DOHH2 (cell line): Measurements from ENCODE around the gene ANKRD23.

Source experiments
- H3F3A ChIP-seq: fragments of 200-600 bp; sonication (generic), shearing (Covaris generic); 2 replicates; pipeline ENCODE4 v1.6.0; 2016; ENCODE audit warnings: antibody characterized with exemption, mild to moderate bottlenecking; ENCODE audit not compliant: control insufficient read depth, insufficient read depth
- H3K27ac ChIP-seq: fragments of 200-600 bp; sonication (generic); 2 replicates; pipeline ENCODE4 v1.5.1; 2014; ENCODE audit warnings: low read depth, mild to moderate bottlenecking, low read length, moderate library complexity
- H3K27me3 ChIP-seq: fragments of 200-600 bp; sonication (generic); 2 replicates; pipeline ENCODE4 v1.6.1; 2014; ENCODE audit warnings: mild to moderate bottlenecking, low read length, mixed read lengths; ENCODE audit not compliant: control insufficient read depth
- H3K36me3 ChIP-seq: fragments of 200-600 bp; sonication (generic); 2 replicates; pipeline ENCODE4 v1.6.1; 2014; ENCODE audit warnings: mild to moderate bottlenecking, low read length, moderate library complexity, mixed read lengths; ENCODE audit not compliant: control insufficient read depth
- H3K4me1 ChIP-seq: fragments of 200-600 bp; sonication (generic); 2 replicates; pipeline ENCODE4 v1.6.1; 2014; ENCODE audit warnings: mild to moderate bottlenecking, low read length, mixed read lengths; ENCODE audit not compliant: control insufficient read depth
- H3K4me2 ChIP-seq: fragments of 200-600 bp; sonication (generic); 2 replicates; pipeline ENCODE4 v1.6.0; 2014; ENCODE audit warnings: mild to moderate bottlenecking, low read length, moderate library complexity
- H3K4me3 ChIP-seq: fragments of 200-600 bp; sonication (generic); 2 replicates; pipeline ENCODE4 v1.5.1; 2014; ENCODE audit warnings: mild to moderate bottlenecking, low read length, mixed read lengths
- H3K79me2 ChIP-seq: fragments of 200-600 bp; sonication (generic); 2 replicates; pipeline ENCODE4 v1.6.1; 2014; ENCODE audit warnings: mild to moderate bottlenecking, low read length, mixed read lengths; ENCODE audit not compliant: control insufficient read depth
- H3K9me2 ChIP-seq: fragments of 200-600 bp; sonication (generic); replicated peaks from 2 replicates; pipeline ENCODE4 v1.6.1; 2014; ENCODE audit warnings: mild to moderate bottlenecking, low read length, mixed read lengths; ENCODE audit not compliant: control insufficient read depth
- H3K9me3 ChIP-seq: fragments of 200-600 bp; sonication (generic); 2 replicates; pipeline ENCODE4 v1.6.1; 2014; ENCODE audit warnings: antibody characterized with exemption, low read length, mixed read lengths; ENCODE audit not compliant: control insufficient read depth, insufficient read depth
- H4K20me1 ChIP-seq: fragments of 200-600 bp; sonication (generic); 2 replicates; pipeline ENCODE4 v1.6.0; 2014; ENCODE audit warnings: low read depth, mild to moderate bottlenecking, antibody characterized with exemption, low read length, moderate library complexity; ENCODE audit not compliant: control insufficient read depth, insufficient read depth
- EZH2phosphoT487 ChIP-seq: fragments of 200-600 bp; sonication (generic); IDR thresholded peaks from 2 replicates; pipeline ENCODE4 v1.6.1; 2017; ENCODE audit warnings: borderline replicate concordance, mild to moderate bottlenecking, antibody characterized with exemption, low read length, moderate library complexity, mixed read lengths
- TF ChIP-seq, protein P1 (sequence below): fragments of 200-600 bp; sonication (generic); IDR thresholded peaks from one replicate; pipeline ENCODE4 v1.5.1; 2014; ENCODE audit warnings: antibody characterized with exemption, mild to moderate bottlenecking, low read depth, low read length; ENCODE audit not compliant: poor library complexity, severe bottlenecking

Gene ANKRD23

DNA sequence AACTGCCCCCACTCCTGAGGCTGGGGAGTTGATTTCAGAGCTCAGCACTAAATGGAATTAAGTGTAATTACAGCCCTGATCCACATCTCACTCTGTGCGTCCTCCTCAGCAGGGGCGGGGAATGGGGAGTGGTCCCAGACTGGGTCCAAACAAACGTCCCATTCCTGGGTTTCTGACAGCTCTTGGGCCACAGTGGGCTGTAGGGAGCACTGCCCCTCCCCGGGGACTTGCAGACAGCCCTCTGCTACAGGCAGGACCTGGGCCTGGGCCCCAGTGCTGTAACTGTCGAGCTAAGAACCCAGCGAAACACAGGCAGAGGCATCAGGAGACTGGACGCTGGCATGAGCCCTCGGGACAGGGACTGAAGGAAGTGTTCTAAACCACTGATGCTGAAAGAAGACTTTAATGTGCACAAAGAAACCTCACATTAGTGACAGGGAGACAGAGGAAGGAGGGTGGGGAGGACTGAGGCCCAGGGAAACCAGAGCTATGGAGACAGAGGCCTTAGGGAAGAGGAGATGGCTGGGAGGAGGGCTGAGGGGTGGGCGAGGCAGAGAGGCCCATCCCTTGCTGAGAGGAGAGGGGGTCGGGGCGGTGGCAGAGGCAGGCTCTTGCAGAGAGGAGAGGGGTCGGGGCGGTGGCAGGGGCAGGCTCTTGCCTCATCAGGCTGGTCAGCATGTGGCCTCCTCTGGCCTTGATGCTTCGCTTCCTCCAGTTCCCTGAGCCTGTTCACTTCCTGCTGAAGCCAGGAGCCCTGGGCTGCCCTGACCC, 31.9 kb upstream of the ANKRD23 start:
- no peak overlapping the region for H3K4me2 ChIP-seq

DNA sequence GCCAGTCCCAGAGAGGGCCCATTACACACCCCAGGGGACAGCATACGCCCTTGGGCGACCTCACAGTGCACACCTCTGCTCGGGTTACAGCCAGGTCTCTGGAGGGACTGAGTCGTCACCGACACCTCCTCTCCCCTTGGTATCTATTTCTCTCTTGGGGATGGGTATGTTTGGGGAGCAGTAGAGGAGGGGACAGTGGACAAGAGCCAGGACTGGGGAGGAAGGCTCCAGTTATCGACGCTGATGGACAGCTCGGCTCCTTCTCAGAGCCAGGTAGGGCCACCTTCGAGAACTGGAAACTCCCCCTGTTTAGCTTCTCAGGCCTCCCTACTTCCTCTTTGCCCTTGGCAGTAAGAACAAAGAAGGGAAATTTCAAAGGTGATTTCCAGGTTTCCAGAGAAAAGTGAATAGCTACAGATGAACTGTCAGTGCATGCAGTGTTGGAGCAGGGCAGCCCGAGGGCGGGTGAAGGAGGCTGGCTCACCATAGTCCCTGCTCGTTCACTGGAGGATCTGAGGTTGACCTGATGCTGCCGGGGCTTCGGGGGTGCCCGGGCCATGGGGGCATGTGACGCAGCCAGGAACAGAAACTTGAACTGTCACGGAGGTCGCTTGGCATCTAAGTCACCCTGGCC, 30.5 kb upstream of the ANKRD23 start:
- H3K4me2 ChIP-seq, result no peak overlapping the region
- TF ChIP-seq EZH2phosphoT487, result peak; percentile 45; the same call in 1 of the 2 replicates
- TF ChIP-seq, protein P1, sequence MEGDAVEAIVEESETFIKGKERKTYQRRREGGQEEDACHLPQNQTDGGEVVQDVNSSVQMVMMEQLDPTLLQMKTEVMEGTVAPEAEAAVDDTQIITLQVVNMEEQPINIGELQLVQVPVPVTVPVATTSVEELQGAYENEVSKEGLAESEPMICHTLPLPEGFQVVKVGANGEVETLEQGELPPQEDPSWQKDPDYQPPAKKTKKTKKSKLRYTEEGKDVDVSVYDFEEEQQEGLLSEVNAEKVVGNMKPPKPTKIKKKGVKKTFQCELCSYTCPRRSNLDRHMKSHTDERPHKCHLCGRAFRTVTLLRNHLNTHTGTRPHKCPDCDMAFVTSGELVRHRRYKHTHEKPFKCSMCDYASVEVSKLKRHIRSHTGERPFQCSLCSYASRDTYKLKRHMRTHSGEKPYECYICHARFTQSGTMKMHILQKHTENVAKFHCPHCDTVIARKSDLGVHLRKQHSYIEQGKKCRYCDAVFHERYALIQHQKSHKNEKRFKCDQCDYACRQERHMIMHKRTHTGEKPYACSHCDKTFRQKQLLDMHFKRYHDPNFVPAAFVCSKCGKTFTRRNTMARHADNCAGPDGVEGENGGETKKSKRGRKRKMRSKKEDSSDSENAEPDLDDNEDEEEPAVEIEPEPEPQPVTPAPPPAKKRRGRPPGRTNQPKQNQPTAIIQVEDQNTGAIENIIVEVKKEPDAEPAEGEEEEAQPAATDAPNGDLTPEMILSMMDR, result no peak

More for the DNA sequence above, 31.9 kb upstream of the ANKRD23 start:
- no peaks in the 10 kb centered on the region for H4K20me1 ChIP-seq
- H3K4me1 ChIP-seq, result peaks cover 3% of the 10 kb centered on the region; the same call in 1 of the 2 replicates
- H3K9me2 ChIP-seq, result no peaks in the 10 kb centered on the region
- no peaks in the 10 kb centered on the region for H3K79me2 ChIP-seq
- H3K4me3 ChIP-seq, result no peak overlapping the region
- peaks cover 50% of the 10 kb centered on the region for H3K27me3 ChIP-seq
- H3K9me3 ChIP-seq, result no peaks in the 10 kb centered on the region
- no peaks in the 10 kb centered on the region for H3F3A ChIP-seq
- H3K36me3 ChIP-seq, result no peaks in the 10 kb centered on the region
- TF ChIP-seq, protein P1, result no peak
- TF ChIP-seq EZH2phosphoT487, result no peak
- no peak overlapping the region for H3K27ac ChIP-seq

DNA sequence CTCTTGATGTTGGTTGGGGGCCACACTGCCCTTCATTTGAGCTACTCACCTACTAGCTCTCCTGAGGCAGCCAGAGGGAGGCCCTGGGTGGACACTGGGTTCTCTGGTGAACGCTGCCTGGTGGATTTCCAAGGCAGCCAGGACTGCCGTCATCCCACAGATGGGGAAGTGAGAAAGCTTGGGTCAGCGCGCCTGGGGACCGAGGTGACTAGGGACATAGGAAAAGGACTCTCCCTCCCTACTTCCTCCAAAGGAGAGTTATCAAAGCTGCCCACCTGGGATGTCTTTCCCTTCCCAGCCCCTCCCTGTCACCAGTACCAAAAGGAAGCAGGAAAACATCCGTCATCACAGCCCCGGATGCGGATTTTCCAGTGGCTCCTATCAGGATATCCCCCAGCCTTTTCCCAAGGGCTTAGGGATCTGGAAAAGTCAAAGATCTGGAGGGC, 29.9 kb upstream of the ANKRD23 start:
- no peak overlapping the region for H3K27ac ChIP-seq
- no peak overlapping the region for H3K4me2 ChIP-seq

More for the DNA sequence above, 30.5 kb upstream of the ANKRD23 start:
- H3K79me2 ChIP-seq, result no peaks in the 10 kb centered on the region
- no peak overlapping the region for H3K4me3 ChIP-seq
- H3K27me3 ChIP-seq, result peaks cover 63% of the 10 kb centered on the region
- H3K4me1 ChIP-seq, result peaks cover 3% of the 10 kb centered on the region; the same call in 1 of the 2 replicates
- no peaks in the 10 kb centered on the region for H3K9me2 ChIP-seq
- H3K9me3 ChIP-seq, result no peaks in the 10 kb centered on the region
- H3F3A ChIP-seq, result no peaks in the 10 kb centered on the region
- no peaks in the 10 kb centered on the region for H3K36me3 ChIP-seq
- no peak overlapping the region for H3K27ac ChIP-seq
- H4K20me1 ChIP-seq, result no peaks in the 10 kb centered on the region

More for the DNA sequence above, 29.9 kb upstream of the ANKRD23 start:
- H3K36me3 ChIP-seq, result no peaks in the 10 kb centered on the region
- H3K9me3 ChIP-seq, result no peaks in the 10 kb centered on the region
- H3K79me2 ChIP-seq, result no peaks in the 10 kb centered on the region
- H3K27me3 ChIP-seq, result peaks cover 69% of the 10 kb centered on the region
- no peak overlapping the region for H3K4me3 ChIP-seq
- no peaks in the 10 kb centered on the region for H3F3A ChIP-seq
- no peaks in the 10 kb centered on the region for H4K20me1 ChIP-seq
- TF ChIP-seq, protein P1, result no peak
- TF ChIP-seq EZH2phosphoT487, result no peak
- peaks cover 8% of the 10 kb centered on the region for H3K4me1 ChIP-seq
- H3K9me2 ChIP-seq, result no peaks in the 10 kb centered on the region
